ENCODE results near the gene SMIM44. TPM values are rescaled to one million over a fixed set of nuclear protein-coding genes. Genes with fewer than 3 reads are reported as not detected.

Gene SMIM44
- total and polyA plus RNA-seq, 9 of the 15 experiments (the other 6 are each of a cell fraction or from before 2014, with no cell fraction given) = not detected

DNA sequence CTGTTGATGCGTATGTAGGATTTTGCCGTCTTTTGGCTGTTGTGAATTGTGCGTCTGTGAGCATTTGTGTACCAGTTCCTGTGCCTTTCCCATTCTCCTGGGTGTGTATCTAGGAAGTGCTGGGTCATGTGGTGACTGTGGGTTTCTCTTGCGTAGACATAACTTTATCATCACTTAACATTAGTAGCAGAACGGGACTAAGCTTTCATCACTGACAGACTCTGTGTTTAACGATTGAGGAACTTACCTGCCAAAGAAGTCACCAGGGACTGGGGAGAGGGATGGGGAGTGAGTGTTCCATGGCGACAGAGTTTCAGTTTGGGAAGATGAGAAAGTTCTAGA is 37.8 kb upstream of the SMIM44 start (continued):
- TF ChIP-seq ZBTB33 (CRISPR knock-in tag; IDR thresholded peaks at IDR 0.05) = no peak
- TF ChIP-seq MED1 (CRISPR knock-in tag; IDR thresholded peaks at IDR 0.05; ENCODE audit: borderline replicate concordance) = no peak
- TF ChIP-seq ZBTB26 (CRISPR knock-in tag; IDR thresholded peaks at IDR 0.05) = no peak
- TF ChIP-seq, protein P1, sequence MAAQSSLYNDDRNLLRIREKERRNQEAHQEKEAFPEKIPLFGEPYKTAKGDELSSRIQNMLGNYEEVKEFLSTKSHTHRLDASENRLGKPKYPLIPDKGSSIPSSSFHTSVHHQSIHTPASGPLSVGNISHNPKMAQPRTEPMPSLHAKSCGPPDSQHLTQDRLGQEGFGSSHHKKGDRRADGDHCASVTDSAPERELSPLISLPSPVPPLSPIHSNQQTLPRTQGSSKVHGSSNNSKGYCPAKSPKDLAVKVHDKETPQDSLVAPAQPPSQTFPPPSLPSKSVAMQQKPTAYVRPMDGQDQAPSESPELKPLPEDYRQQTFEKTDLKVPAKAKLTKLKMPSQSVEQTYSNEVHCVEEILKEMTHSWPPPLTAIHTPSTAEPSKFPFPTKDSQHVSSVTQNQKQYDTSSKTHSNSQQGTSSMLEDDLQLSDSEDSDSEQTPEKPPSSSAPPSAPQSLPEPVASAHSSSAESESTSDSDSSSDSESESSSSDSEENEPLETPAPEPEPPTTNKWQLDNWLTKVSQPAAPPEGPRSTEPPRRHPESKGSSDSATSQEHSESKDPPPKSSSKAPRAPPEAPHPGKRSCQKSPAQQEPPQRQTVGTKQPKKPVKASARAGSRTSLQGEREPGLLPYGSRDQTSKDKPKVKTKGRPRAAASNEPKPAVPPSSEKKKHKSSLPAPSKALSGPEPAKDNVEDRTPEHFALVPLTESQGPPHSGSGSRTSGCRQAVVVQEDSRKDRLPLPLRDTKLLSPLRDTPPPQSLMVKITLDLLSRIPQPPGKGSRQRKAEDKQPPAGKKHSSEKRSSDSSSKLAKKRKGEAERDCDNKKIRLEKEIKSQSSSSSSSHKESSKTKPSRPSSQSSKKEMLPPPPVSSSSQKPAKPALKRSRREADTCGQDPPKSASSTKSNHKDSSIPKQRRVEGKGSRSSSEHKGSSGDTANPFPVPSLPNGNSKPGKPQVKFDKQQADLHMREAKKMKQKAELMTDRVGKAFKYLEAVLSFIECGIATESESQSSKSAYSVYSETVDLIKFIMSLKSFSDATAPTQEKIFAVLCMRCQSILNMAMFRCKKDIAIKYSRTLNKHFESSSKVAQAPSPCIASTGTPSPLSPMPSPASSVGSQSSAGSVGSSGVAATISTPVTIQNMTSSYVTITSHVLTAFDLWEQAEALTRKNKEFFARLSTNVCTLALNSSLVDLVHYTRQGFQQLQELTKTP (IDR thresholded peaks at IDR 0.05; ENCODE audit: low read depth in 1 of 2, partially characterized antibody in 2 of 2) = no peak
- TF ChIP-seq PURB (CRISPR knock-in tag; IDR thresholded peaks at IDR 0.05; ENCODE audit: low read depth) = no peak
- TF ChIP-seq ZNF644 (tag; IDR thresholded peaks at IDR 0.05; ENCODE audit: low read depth) = no peak
- TF ChIP-seq SRSF3 (IDR thresholded peaks at IDR 0.05; ENCODE audit: insufficient read depth, low read length) = no peak
- no peak for TF ChIP-seq FOXP1 (CRISPR knock-in tag; IDR thresholded peaks at IDR 0.05)
- no peak for TF ChIP-seq SP2 (IDR thresholded peaks at IDR 0.05; ENCODE audit: extremely low read depth, low read depth, low read length, poor library complexity, severe bottlenecking)
- TF ChIP-seq ZZZ3 (IDR thresholded peaks at IDR 0.05) = no peak
- TF ChIP-seq CHD1 (IDR thresholded peaks at IDR 0.05; ENCODE audit: low read length) = no peak
- TF ChIP-seq FOXA1 (IDR thresholded peaks at IDR 0.05; ENCODE audit: borderline replicate concordance) = no peak
- TF ChIP-seq FOS (IDR thresholded peaks at IDR 0.05; ENCODE audit: extremely low read depth, insufficient read length) = no peak
- no peak for TF ChIP-seq SAFB2 (IDR thresholded peaks at IDR 0.05; ENCODE audit: borderline replicate concordance, low read depth, low read length, severe bottlenecking)
- TF ChIP-seq THRAP3 (IDR thresholded peaks at IDR 0.05; ENCODE audit: borderline replicate concordance) = no peak
- no peak for TF ChIP-seq CHD2 (IDR thresholded peaks at IDR 0.05; ENCODE audit: low read depth, low read length)
- TF ChIP-seq STAG1 (CRISPR knock-in tag; IDR thresholded peaks at IDR 0.05; ENCODE audit: borderline replicate concordance) = no peak
- no peak for TF ChIP-seq ZNF311 (CRISPR knock-in tag; IDR thresholded peaks at IDR 0.05)
- no peak for TF ChIP-seq ZNF696 (CRISPR knock-in tag; conservative IDR thresholded peaks at IDR 0.05)
- no peak for TF ChIP-seq ARID1B (IDR thresholded peaks at IDR 0.05)
- TF ChIP-seq ZKSCAN1 (IDR thresholded peaks at IDR 0.05; ENCODE audit: low read depth, low read length) = no peak
- TF ChIP-seq FOXK1 (CRISPR knock-in tag; IDR thresholded peaks at IDR 0.05; ENCODE audit: borderline replicate concordance) = no peak; the same call in 1 of the 2 replicates
- TF ChIP-seq BRD9 (IDR thresholded peaks at IDR 0.05; ENCODE audit: low read depth, partially characterized antibody) = peak; percentile 19
- no peak for TF ChIP-seq TGIF2 (CRISPR knock-in tag; IDR thresholded peaks at IDR 0.05)

All from K562 (cell line).